Keratinocyte (primary cell): ENCODE measurements around the gene PDE6A.

ENCODE experiments used
- EZH2 ChIP-seq: IDR thresholded peaks from one replicate; pipeline ENCODE4 v1.6.1; 2012; ENCODE audit warnings: inconsistent platforms, mild to moderate bottlenecking, low read length, moderate library complexity
- TF ChIP-seq, protein P1 (sequence below), 3 experiments: IDR thresholded peaks in 1 of 3; conservative IDR thresholded peaks in 1 of 3; optimal IDR thresholded peaks in 1 of 3; 2 replicates in 2 of 3; 3 replicates in 1 of 3; pipeline versions ENCODE3 to v1.5.1; 2011; ENCODE audit warnings: low read length in 3 of 3, mild to moderate bottlenecking in 3 of 3, moderate library complexity in 2 of 3, control low read depth in 1 of 3, inconsistent platforms in 1 of 3; ENCODE audit not compliant: insufficient read depth in 2 of 3; ENCODE audit errors: extremely low read depth in 1 of 3

DNA sequence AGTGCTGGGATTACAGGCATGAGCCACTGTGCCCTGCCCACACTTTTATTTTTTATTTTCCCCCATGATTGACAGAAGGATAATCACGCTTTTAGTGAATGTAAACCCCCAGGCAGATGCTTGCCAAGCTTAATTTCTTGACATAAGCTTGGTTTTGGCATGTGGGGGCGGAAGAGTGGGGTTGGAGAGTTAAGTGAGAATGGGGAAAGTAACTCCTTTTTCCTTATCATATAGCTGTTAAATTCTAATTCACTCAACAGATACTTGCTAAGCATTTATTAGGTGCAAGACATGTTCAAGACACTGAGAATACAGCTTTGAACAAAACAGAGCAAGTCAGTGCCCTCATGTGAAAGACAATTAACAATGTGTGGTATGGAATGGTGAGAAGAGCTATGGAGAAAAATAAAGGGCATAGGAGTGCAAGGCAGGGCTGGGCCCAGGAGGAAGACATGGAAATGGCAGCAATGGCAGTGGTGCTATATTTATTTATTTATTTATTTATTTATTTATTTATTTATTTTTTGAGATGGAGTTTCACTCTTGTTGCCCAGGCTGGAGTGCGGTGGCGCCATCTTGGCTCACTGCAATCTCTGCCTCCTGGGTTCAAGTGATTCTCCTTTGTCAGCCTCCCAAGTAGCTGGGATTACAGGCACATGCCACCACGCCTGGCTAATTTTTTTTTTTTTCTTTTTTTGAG lies 18.2 kb upstream of the PDE6A start:
- TF ChIP-seq EZH2: no peak
- TF ChIP-seq, protein P1, sequence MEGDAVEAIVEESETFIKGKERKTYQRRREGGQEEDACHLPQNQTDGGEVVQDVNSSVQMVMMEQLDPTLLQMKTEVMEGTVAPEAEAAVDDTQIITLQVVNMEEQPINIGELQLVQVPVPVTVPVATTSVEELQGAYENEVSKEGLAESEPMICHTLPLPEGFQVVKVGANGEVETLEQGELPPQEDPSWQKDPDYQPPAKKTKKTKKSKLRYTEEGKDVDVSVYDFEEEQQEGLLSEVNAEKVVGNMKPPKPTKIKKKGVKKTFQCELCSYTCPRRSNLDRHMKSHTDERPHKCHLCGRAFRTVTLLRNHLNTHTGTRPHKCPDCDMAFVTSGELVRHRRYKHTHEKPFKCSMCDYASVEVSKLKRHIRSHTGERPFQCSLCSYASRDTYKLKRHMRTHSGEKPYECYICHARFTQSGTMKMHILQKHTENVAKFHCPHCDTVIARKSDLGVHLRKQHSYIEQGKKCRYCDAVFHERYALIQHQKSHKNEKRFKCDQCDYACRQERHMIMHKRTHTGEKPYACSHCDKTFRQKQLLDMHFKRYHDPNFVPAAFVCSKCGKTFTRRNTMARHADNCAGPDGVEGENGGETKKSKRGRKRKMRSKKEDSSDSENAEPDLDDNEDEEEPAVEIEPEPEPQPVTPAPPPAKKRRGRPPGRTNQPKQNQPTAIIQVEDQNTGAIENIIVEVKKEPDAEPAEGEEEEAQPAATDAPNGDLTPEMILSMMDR (optimal IDR thresholded peaks at IDR 0.05 in 1 of 3, IDR thresholded peaks at IDR 0.05 in 1 of 3, conservative IDR thresholded peaks at IDR 0.05 in 1 of 3; ENCODE audit: extremely low read depth in 1 of 3, insufficient read depth in 2 of 3, low read length in 3 of 3): no peak
